ENCODE measurements around the gene GCKR. TPM values are rescaled to one million over a fixed set of nuclear protein-coding genes. Genes with fewer than 3 reads are reported as not detected.
"Not testable (repeated sequence)": the region's sequence is repeated elsewhere in the genome, so short reads cannot be mapped to it uniquely, and the experiment has no call there.

The GCKR gene
- polyA plus RNA-seq, 1 of the 3 experiments (the other 2 are of a cell fraction): 0.18 TPM

DNA sequence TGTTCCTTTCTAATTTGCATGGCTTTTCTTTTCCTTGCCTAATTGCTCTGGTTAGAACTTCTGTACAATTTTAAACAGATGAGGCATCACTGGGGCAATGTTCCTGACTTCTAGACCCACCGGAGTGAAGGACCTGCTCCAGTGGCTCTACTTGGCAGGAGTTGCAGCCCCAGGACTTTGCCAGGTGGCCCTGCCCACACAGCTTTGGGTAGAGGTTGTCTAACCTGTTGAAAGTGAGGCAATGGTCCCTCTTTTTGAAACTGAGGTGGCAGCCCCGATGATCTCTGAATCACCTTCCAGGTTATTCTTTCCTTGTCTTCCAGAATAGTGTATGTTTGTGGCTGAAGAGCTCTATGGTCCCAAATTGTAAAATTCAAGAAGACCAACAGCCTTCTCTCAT is 56.3 kb downstream of the GCKR start:
- Histone ChIP-seq H3F3A (replicated peaks; ENCODE audit: insufficient read depth) (no peaks in the 10 kb centered on the region), H3K9me3 (no peaks in the 10 kb centered on the region), H4K20me1 (ENCODE audit: insufficient read depth) (no peaks in the 10 kb centered on the region), H3K4me1 (ENCODE audit: control insufficient read depth in 1 of 2, insufficient read depth in 2 of 2, low read depth in 1 of 2, low read length in 1 of 2) (no peaks in the 10 kb centered on the region), H3K4me3 (ENCODE audit: low read depth in 2 of 2, low read length in 1 of 2) (no peak overlapping the region), H3K9ac (no peak overlapping the region), H3K27me3 (ENCODE audit: insufficient read depth) (no peaks in the 10 kb centered on the region), H3K4me2 (no peak overlapping the region), H2AFZ (ENCODE audit: low read depth) (no peak overlapping the region), H3K27ac (ENCODE audit: low read depth in 2 of 2, low read length in 1 of 2) (no peak overlapping the region), H3K9me2 (no peaks in the 10 kb centered on the region), H3K79me2 (ENCODE audit: insufficient read depth) (no peaks in the 10 kb centered on the region), H3K36me3 (replicated peaks in 1 of 2; ENCODE audit: control insufficient read depth in 1 of 2, insufficient read depth in 2 of 2, low read length in 1 of 2) (no peaks in the 10 kb centered on the region)
- ChIA-PET CTCF (interaction anchor here (0.8 to 1.9 kb wide), 2 partner anchors 131 to 151 kb away, joined by 3 to 8 read pairs; no protein-coding TSS in a partner anchor), POLR2A (no interaction called here)
- DNase-seq: no peak
- 10% methylated on average over 2 of the region's 2 CpGs for WGBS (ENCODE audit: low lambda C conversion rate)
- TF ChIP-seq, protein P1, sequence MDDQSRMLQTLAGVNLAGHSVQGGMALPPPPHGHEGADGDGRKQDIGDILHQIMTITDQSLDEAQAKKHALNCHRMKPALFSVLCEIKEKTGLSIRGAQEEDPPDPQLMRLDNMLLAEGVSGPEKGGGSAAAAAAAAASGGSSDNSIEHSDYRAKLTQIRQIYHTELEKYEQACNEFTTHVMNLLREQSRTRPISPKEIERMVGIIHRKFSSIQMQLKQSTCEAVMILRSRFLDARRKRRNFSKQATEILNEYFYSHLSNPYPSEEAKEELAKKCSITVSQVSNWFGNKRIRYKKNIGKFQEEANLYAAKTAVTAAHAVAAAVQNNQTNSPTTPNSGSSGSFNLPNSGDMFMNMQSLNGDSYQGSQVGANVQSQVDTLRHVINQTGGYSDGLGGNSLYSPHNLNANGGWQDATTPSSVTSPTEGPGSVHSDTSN (IDR thresholded peaks at IDR 0.05): no peak
- TF ChIP-seq MEF2A (IDR thresholded peaks at IDR 0.05; ENCODE audit: borderline replicate concordance, low read depth): no peak
- TF ChIP-seq, protein P2, sequence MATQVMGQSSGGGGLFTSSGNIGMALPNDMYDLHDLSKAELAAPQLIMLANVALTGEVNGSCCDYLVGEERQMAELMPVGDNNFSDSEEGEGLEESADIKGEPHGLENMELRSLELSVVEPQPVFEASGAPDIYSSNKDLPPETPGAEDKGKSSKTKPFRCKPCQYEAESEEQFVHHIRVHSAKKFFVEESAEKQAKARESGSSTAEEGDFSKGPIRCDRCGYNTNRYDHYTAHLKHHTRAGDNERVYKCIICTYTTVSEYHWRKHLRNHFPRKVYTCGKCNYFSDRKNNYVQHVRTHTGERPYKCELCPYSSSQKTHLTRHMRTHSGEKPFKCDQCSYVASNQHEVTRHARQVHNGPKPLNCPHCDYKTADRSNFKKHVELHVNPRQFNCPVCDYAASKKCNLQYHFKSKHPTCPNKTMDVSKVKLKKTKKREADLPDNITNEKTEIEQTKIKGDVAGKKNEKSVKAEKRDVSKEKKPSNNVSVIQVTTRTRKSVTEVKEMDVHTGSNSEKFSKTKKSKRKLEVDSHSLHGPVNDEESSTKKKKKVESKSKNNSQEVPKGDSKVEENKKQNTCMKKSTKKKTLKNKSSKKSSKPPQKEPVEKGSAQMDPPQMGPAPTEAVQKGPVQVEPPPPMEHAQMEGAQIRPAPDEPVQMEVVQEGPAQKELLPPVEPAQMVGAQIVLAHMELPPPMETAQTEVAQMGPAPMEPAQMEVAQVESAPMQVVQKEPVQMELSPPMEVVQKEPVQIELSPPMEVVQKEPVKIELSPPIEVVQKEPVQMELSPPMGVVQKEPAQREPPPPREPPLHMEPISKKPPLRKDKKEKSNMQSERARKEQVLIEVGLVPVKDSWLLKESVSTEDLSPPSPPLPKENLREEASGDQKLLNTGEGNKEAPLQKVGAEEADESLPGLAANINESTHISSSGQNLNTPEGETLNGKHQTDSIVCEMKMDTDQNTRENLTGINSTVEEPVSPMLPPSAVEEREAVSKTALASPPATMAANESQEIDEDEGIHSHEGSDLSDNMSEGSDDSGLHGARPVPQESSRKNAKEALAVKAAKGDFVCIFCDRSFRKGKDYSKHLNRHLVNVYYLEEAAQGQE (IDR thresholded peaks at IDR 0.05; ENCODE audit: low read depth, low read length): no peak

DNA sequence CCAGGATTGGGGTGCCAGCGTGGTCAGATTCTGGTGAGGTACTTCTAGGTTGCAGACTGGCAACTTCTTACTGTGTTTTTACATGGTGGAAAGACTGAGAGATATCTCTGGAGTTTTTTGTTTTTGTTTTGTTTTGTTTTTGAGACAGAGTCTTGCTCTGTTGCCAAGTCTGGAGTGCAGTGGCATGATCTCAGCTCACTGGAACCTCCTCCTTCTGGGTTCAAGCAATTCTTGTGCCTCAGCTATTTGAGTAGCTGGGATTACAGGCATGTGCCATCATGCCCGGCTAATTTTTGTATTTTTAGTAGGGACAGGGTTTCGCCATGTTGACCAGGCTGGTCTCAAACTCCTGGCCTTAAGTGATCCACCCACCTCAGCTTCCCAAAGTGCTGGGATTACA is 57.8 kb downstream of the GCKR start:
- DNase-seq; H3K27ac ChIP-seq (ENCODE audit: low read depth in 2 of 2, low read length in 1 of 2); H3K79me2 ChIP-seq (ENCODE audit: insufficient read depth); H3K27me3 ChIP-seq (ENCODE audit: insufficient read depth); POLR2A ChIA-PET; H4K20me1 ChIP-seq (ENCODE audit: insufficient read depth); H2AFZ ChIP-seq (ENCODE audit: low read depth); H3K4me3 ChIP-seq (ENCODE audit: low read depth in 2 of 2, low read length in 1 of 2); H3K36me3 ChIP-seq (replicated peaks in 1 of 2; ENCODE audit: control insufficient read depth in 1 of 2, insufficient read depth in 2 of 2, low read length in 1 of 2); H3K9ac ChIP-seq; H3F3A ChIP-seq (replicated peaks; ENCODE audit: insufficient read depth); H3K4me1 ChIP-seq (ENCODE audit: control insufficient read depth in 1 of 2, insufficient read depth in 2 of 2, low read depth in 1 of 2, low read length in 1 of 2); H3K4me2 ChIP-seq; H3K9me3 ChIP-seq; H3K9me2 ChIP-seq: not testable (repeated sequence)
- CTCF ChIA-PET: interaction anchor here (1.9 kb wide), 1 partner anchor 129 kb away, joined by 8 read pairs; no protein-coding TSS in a partner anchor
- WGBS (ENCODE audit: low lambda C conversion rate): 36% methylated on average over 3 of the region's 3 CpGs

DNA sequence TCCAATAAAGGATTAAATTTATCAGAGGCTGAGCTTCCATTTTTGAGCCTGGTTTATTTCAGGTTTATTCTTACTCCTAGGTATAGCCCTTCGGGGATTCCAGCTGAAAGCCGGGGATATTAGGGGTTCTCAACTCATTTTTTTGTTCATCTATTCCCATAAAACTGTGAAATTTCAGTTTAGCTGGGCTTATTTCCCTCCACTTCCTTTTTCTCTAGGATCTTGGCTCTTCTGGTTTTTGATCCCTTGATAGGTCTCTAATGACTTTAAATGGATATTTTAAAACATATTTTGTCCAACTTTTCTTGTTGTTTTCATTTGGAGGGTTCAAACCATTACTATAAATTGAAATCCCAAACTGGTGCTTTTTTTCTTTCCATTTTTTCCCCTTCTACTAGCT is 62.6 kb downstream of the GCKR start:
- WGBS (ENCODE audit: low lambda C conversion rate): 0% methylated on average over 2 of the region's 2 CpGs
- no peaks in the 10 kb centered on the region for H3F3A ChIP-seq (replicated peaks; ENCODE audit: insufficient read depth)
- ChIA-PET CTCF (interaction anchor here (0.6 kb wide), 1 partner anchor 17 kb away, joined by 3 read pairs; no protein-coding TSS in a partner anchor), POLR2A (no interaction called here)
- H3K79me2 ChIP-seq (ENCODE audit: insufficient read depth): no peaks in the 10 kb centered on the region
- no peaks in the 10 kb centered on the region for H3K9me3 ChIP-seq
- DNase-seq: no peak
- no peaks in the 10 kb centered on the region for H3K4me1 ChIP-seq (ENCODE audit: control insufficient read depth in 1 of 2, insufficient read depth in 2 of 2, low read depth in 1 of 2, low read length in 1 of 2)
- H3K4me3 ChIP-seq (ENCODE audit: low read depth in 2 of 2, low read length in 1 of 2): no peak overlapping the region
- no peak overlapping the region for H3K27ac ChIP-seq (ENCODE audit: low read depth in 2 of 2, low read length in 1 of 2)
- no peaks in the 10 kb centered on the region for H3K9me2 ChIP-seq
- H3K9ac ChIP-seq: no peak overlapping the region
- no peaks in the 10 kb centered on the region for H3K27me3 ChIP-seq (ENCODE audit: insufficient read depth)
- H3K36me3 ChIP-seq (replicated peaks in 1 of 2; ENCODE audit: control insufficient read depth in 1 of 2, insufficient read depth in 2 of 2, low read length in 1 of 2): no peaks in the 10 kb centered on the region
- H2AFZ ChIP-seq (ENCODE audit: low read depth): no peak overlapping the region
- H4K20me1 ChIP-seq (ENCODE audit: insufficient read depth): no peaks in the 10 kb centered on the region
- no peak overlapping the region for H3K4me2 ChIP-seq
- TF ChIP-seq, protein P3, sequence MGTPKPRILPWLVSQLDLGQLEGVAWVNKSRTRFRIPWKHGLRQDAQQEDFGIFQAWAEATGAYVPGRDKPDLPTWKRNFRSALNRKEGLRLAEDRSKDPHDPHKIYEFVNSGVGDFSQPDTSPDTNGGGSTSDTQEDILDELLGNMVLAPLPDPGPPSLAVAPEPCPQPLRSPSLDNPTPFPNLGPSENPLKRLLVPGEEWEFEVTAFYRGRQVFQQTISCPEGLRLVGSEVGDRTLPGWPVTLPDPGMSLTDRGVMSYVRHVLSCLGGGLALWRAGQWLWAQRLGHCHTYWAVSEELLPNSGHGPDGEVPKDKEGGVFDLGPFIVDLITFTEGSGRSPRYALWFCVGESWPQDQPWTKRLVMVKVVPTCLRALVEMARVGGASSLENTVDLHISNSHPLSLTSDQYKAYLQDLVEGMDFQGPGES (IDR thresholded peaks at IDR 0.05; ENCODE audit: low read depth, low read length): no peak
- TF ChIP-seq, protein P2 (IDR thresholded peaks at IDR 0.05; ENCODE audit: low read depth, low read length): no peak
- no peak for TF ChIP-seq NFIC (IDR thresholded peaks at IDR 0.05; ENCODE audit: borderline replicate concordance)
- no peak for TF ChIP-seq FOXM1 (IDR thresholded peaks at IDR 0.05; ENCODE audit: low read depth)
- TF ChIP-seq, protein P4, sequence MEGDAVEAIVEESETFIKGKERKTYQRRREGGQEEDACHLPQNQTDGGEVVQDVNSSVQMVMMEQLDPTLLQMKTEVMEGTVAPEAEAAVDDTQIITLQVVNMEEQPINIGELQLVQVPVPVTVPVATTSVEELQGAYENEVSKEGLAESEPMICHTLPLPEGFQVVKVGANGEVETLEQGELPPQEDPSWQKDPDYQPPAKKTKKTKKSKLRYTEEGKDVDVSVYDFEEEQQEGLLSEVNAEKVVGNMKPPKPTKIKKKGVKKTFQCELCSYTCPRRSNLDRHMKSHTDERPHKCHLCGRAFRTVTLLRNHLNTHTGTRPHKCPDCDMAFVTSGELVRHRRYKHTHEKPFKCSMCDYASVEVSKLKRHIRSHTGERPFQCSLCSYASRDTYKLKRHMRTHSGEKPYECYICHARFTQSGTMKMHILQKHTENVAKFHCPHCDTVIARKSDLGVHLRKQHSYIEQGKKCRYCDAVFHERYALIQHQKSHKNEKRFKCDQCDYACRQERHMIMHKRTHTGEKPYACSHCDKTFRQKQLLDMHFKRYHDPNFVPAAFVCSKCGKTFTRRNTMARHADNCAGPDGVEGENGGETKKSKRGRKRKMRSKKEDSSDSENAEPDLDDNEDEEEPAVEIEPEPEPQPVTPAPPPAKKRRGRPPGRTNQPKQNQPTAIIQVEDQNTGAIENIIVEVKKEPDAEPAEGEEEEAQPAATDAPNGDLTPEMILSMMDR (IDR thresholded peaks at IDR 0.05): no peak
- no peak for TF ChIP-seq TCF12 (IDR thresholded peaks at IDR 0.05)
- no peak for TF ChIP-seq RFX5 (IDR thresholded peaks at IDR 0.05; ENCODE audit: low read length)
- TF ChIP-seq RXRA (IDR thresholded peaks at IDR 0.05; ENCODE audit: borderline replicate concordance, low read depth): no peak
